ENCODE measurements around the gene TUT4.

The TUT4 gene

GRCh38 chr1:52600533-52601179 lies 47.8 kb upstream of the TUT4 start:
- Histone ChIP-seq H4K20me1 (ENCODE audit: insufficient read depth, low read length) (0 out of 2 replicates have a peak, but pooled peaks cover 2% of the 10 kb centered on the region), H3K36me3 (replicated peaks; ENCODE audit: low read depth, low read length) (peaks cover 5% of the 10 kb centered on the region), H3K4me2 (ENCODE audit: low read length) (no peak overlapping the region), H2AFZ (ENCODE audit: low read depth, low read length) (no peak overlapping the region), H3K4me3 (ENCODE audit: low read length) (no peak overlapping the region), H3K9ac (ENCODE audit: low read length) (no peak overlapping the region), H3K79me2 (ENCODE audit: low read length) (peaks cover 22% of the 10 kb centered on the region), H3K4me1 (ENCODE audit: low read length) (peaks cover 27% of the 10 kb centered on the region), H3K27ac (ENCODE audit: low read length) (no peak overlapping the region), H3K9me3 (ENCODE audit: insufficient read depth, low read length) (no peaks in the 10 kb centered on the region), H3K27me3 (ENCODE audit: low read depth, low read length) (no peaks in the 10 kb centered on the region)
- TF ChIP-seq CTCF (IDR thresholded peaks at IDR 0.05; ENCODE audit: low read depth, low read length), result no peak

- Histone ChIP-seq H2AFZ (ENCODE audit: low read depth, low read length) (no peak overlapping the region), H4K20me1 (ENCODE audit: insufficient read depth, low read length) (0 out of 2 replicates have a peak, but pooled peaks cover under 1% of the 10 kb centered on the region), H3K9ac (ENCODE audit: low read length) (no peak overlapping the region), H3K79me2 (ENCODE audit: low read length) (peaks cover 18% of the 10 kb centered on the region), H3K27me3 (ENCODE audit: low read depth, low read length) (no peaks in the 10 kb centered on the region), H3K36me3 (replicated peaks; ENCODE audit: low read depth, low read length) (peaks cover 1% of the 10 kb centered on the region), H3K4me2 (ENCODE audit: low read length) (no peak overlapping the region), H3K27ac (ENCODE audit: low read length) (no peak overlapping the region), H3K4me1 (ENCODE audit: low read length) (peaks cover 23% of the 10 kb centered on the region), H3K4me3 (ENCODE audit: low read length) (no peak overlapping the region), H3K9me3 (ENCODE audit: insufficient read depth, low read length) (no peaks in the 10 kb centered on the region)
- TF ChIP-seq EZH2phosphoT487 (IDR thresholded peaks at IDR 0.05; ENCODE audit: low read depth), result no peak
- TF ChIP-seq CTCF (IDR thresholded peaks at IDR 0.05; ENCODE audit: low read depth, low read length), result no peak
Observed at GRCh38 chr1:52599236-52599635, 46.3 kb upstream of the TUT4 start.

GRCh38 chr1:52598729-52599128 lies 45.8 kb upstream of the TUT4 start:
- H3K27ac ChIP-seq (ENCODE audit: low read length), result no peak overlapping the region
- no peak overlapping the region for H3K4me3 ChIP-seq (ENCODE audit: low read length)
- peaks cover 13% of the 10 kb centered on the region for H3K79me2 ChIP-seq (ENCODE audit: low read length)
- H3K9ac ChIP-seq (ENCODE audit: low read length), result no peak overlapping the region
- H4K20me1 ChIP-seq (ENCODE audit: insufficient read depth, low read length), result no peaks in the 10 kb centered on the region
- no peaks in the 10 kb centered on the region for H3K9me3 ChIP-seq (ENCODE audit: insufficient read depth, low read length)
- H3K27me3 ChIP-seq (ENCODE audit: low read depth, low read length), result no peaks in the 10 kb centered on the region
- no peak overlapping the region for H2AFZ ChIP-seq (ENCODE audit: low read depth, low read length)
- H3K36me3 ChIP-seq (replicated peaks; ENCODE audit: low read depth, low read length), result no peaks in the 10 kb centered on the region
- peaks cover 22% of the 10 kb centered on the region for H3K4me1 ChIP-seq (ENCODE audit: low read length)
- TF ChIP-seq EZH2phosphoT487 (IDR thresholded peaks at IDR 0.05; ENCODE audit: low read depth) (no peak), CTCF (IDR thresholded peaks at IDR 0.05; ENCODE audit: low read depth, low read length) (no peak)
- H3K4me2 ChIP-seq (ENCODE audit: low read length), result no peak overlapping the region

GRCh38 chr1:52597912-52598311 lies 45.0 kb upstream of the TUT4 start:
- Histone ChIP-seq H3K36me3 (replicated peaks; ENCODE audit: low read depth, low read length) (no peaks in the 10 kb centered on the region), H3K4me3 (ENCODE audit: low read length) (no peak overlapping the region), H2AFZ (ENCODE audit: low read depth, low read length) (no peak overlapping the region), H4K20me1 (ENCODE audit: insufficient read depth, low read length) (no peaks in the 10 kb centered on the region), H3K4me1 (ENCODE audit: low read length) (peaks cover 22% of the 10 kb centered on the region), H3K27ac (ENCODE audit: low read length) (no peak overlapping the region), H3K9me3 (ENCODE audit: insufficient read depth, low read length) (no peaks in the 10 kb centered on the region), H3K4me2 (ENCODE audit: low read length) (no peak overlapping the region), H3K9ac (ENCODE audit: low read length) (no peak overlapping the region), H3K27me3 (ENCODE audit: low read depth, low read length) (no peaks in the 10 kb centered on the region), H3K79me2 (ENCODE audit: low read length) (peaks cover 5% of the 10 kb centered on the region)
- TF ChIP-seq EZH2phosphoT487 (IDR thresholded peaks at IDR 0.05; ENCODE audit: low read depth) (no peak), CTCF (IDR thresholded peaks at IDR 0.05; ENCODE audit: low read depth, low read length) (no peak)

Measured in OCI-LY3 (cell line).